ENCODE data around the gene XYLT2. TPM values are rescaled to one million over a fixed set of nuclear protein-coding genes. Genes with fewer than 3 reads are reported as not detected.

Gene XYLT2
- total and polyA plus RNA-seq, 9 of the 15 experiments (the other 6 are each of a cell fraction or from before 2014, with no cell fraction given), result 0.63 to 9.1 (median 4.3) TPM

GRCh38 chr17:50361561-50362480, 15.9 kb downstream of the XYLT2 start:
- H3K4me1 ChIP-seq (replicated peaks in 1 of 2; ENCODE audit: control insufficient read depth in 2 of 2, insufficient read depth in 2 of 2, low read length in 2 of 2), result peaks cover 17 to 33% of the 10 kb centered on the region in 2 experiments
- peaks cover 14% of the 10 kb centered on the region for H4K20me1 ChIP-seq (replicated peaks; ENCODE audit: control insufficient read depth, insufficient read depth, low read length)
- H3K4me3 ChIP-seq, result no peak overlapping the region
- no peaks in the 10 kb centered on the region for H3K9me3 ChIP-seq (replicated peaks; ENCODE audit: control insufficient read depth, insufficient read depth, low read depth, low read length)
- peak; percentile 89 for ATAC-seq
- in situ Hi-C loops (cut with MboI), result no loop called here
- no peaks in the 10 kb centered on the region for H3K27me3 ChIP-seq (ENCODE audit: control insufficient read depth in 2 of 2, insufficient read depth in 2 of 2, low read length in 2 of 2)
- WGBS (ENCODE audit: insufficient coverage, low coverage, missing lambda C conversion rate), result 16% methylated on average over 11 of the region's 11 CpGs
- H3K4me2 ChIP-seq (ENCODE audit: insufficient read depth, low read length), result peak overlapping the region; percentile 57
- no peaks in the 10 kb centered on the region for H3K9me1 ChIP-seq (ENCODE audit: control insufficient read depth, insufficient read depth, low read length)
- peak overlapping the region; percentile 29 to 40; a peak in 2 of 4 replicates for H3K9ac ChIP-seq (ENCODE audit: insufficient read depth in 1 of 2, low read depth in 2 of 2, low read length in 2 of 2)
- peak overlapping the region; percentile 52; the same call in 1 of the 2 replicates for H2AFZ ChIP-seq (ENCODE audit: low read depth, low read length)
- peaks cover 59% of the 10 kb centered on the region; the same call in 2 of the 3 replicates for H3K36me3 ChIP-seq (ENCODE audit: control insufficient read depth, insufficient read depth, low read length)
- intact Hi-C loops (cut with micrococcal nuclease), result loop anchor here (1.0 kb wide), 1 partner anchor 117 kb away; no protein-coding TSS in a partner anchor
- POLR2A ChIA-PET, result interaction anchor here (0.5 to 3.5 kb wide), 14 partner anchors 10 to 1714 kb away, joined by 3 to 22 read pairs (median 4); partner anchors contain the start of gene LRRC59
- peak overlapping the region; percentile 62 for H3K27ac ChIP-seq (ENCODE audit: extremely low read depth, low read depth, low read length)
- no peaks in the 10 kb centered on the region; the same call in 2 of the 3 replicates for H3K79me2 ChIP-seq (ENCODE audit: control insufficient read depth, insufficient read depth, low read length)
- no TSS peak for BruUV-seq (replicated peaks)
- peak; percentile 100 for FAIRE-seq
- peak; percentile 86 to 95 (median 91) for DNase-seq (ENCODE audit: extremely low read depth in 1 of 4, low spot score in 3 of 4)
- CTCF ChIA-PET (ENCODE audit: low intra/inter-chr PET ratio), result interaction anchor here (0.5 to 2.7 kb wide), 6 partner anchors 89 to 319 kb away, joined by 3 to 17 read pairs (median 4); no protein-coding TSS in a partner anchor
- TF ChIP-seq KHSRP (IDR thresholded peaks at IDR 0.05), result peak; percentile 50; the same call in 1 of the 2 replicates
- no peak for TF ChIP-seq CHAMP1 (IDR thresholded peaks at IDR 0.05)
- no peak for TF ChIP-seq GABPA (tag; conservative IDR thresholded peaks at IDR 0.05; ENCODE audit: low read depth)
- TF ChIP-seq SP1 (CRISPR knock-in tag; IDR thresholded peaks at IDR 0.05), result peak; percentile 63; the same call in 1 of the 2 replicates
- peak; percentile 95 for TF ChIP-seq DPF2 (IDR thresholded peaks at IDR 0.05)
- TF ChIP-seq MCM3 (IDR thresholded peaks at IDR 0.05), result no peak
- TF ChIP-seq FOSL1 (tag; conservative IDR thresholded peaks at IDR 0.05), result peak; percentile 40; the same call in 1 of the 2 replicates
- TF ChIP-seq ZNF717 (CRISPR knock-in tag; IDR thresholded peaks at IDR 0.05), result no peak
- peak; percentile 79 for TF ChIP-seq MXI1 (IDR thresholded peaks at IDR 0.05; ENCODE audit: low read depth, low read length)
- no peak for TF ChIP-seq TCFL5 (CRISPR knock-in tag; conservative IDR thresholded peaks at IDR 0.05)
- 0 out of 2 replicates have a peak, but pooled peaks have one; percentile 21 for TF ChIP-seq ARID3A (IDR thresholded peaks at IDR 0.05; ENCODE audit: borderline replicate concordance, low read depth, low read length)
- no peak for TF ChIP-seq KDM2B (CRISPR knock-in tag; IDR thresholded peaks at IDR 0.05)
- peak; percentile 59 for TF ChIP-seq L3MBTL2 (IDR thresholded peaks at IDR 0.05)
- TF ChIP-seq YBX1 (IDR thresholded peaks at IDR 0.05), result no peak
- TF ChIP-seq CHCHD3 (CRISPR knock-in tag; IDR thresholded peaks at IDR 0.05), result no peak
- 0 out of 2 replicates have a peak, but pooled peaks have one; percentile 54 for TF ChIP-seq SMAD4 (CRISPR knock-in tag; conservative IDR thresholded peaks at IDR 0.05)
- no peak for TF ChIP-seq POLR3G (IDR thresholded peaks at IDR 0.05; ENCODE audit: extremely low read depth, insufficient read length, insufficient replicate concordance)
- 0 out of 2 replicates have a peak, but pooled peaks have one; percentile 53 for TF ChIP-seq PHF21A (IDR thresholded peaks at IDR 0.05; ENCODE audit: borderline replicate concordance, low read depth)
- peak; percentile 63 for TF ChIP-seq ATF7 (IDR thresholded peaks at IDR 0.05)

Data from K562 (cell line).